ENCODE results near the gene DOCK2. TPM values are rescaled to one million over a fixed set of nuclear protein-coding genes. Genes with fewer than 3 reads are reported as not detected.

The DOCK2 gene
- total and polyA plus RNA-seq, 2 of the 8 experiments (the other 6 are each of a cell fraction or from before 2014, with no cell fraction given) = 3.9 to 5.7 TPM

DNA sequence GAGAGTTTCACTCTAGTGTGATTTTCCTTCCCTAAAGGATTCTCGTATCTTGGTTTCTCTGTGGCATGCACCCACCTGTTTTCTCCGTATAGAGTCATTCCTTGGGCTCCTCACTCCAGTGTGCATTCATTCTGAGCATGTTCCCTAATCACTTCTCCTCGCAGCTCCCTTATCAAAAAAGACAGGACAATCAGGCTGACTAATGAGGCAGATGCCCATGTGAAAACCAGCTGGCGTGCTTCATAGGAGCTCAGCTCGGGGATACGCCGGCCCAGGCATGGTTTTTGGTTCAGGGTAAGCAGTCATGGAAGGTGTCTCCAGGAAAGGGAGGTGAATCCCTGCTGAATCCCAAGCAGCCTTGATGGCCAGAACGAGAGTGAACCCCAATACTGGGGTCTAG is 384.4 kb downstream of the DOCK2 start:
- Histone ChIP-seq H2BK120ac (replicated peaks; ENCODE audit: low read depth, low read length) (no peak overlapping the region), H4K91ac (replicated peaks; ENCODE audit: insufficient read length, low read length) (no peak overlapping the region), H3K23me2 (ENCODE audit: low read depth, low read length) (no peaks in the 10 kb centered on the region), H4K20me1 (replicated peaks in 1 of 2; ENCODE audit: control insufficient read depth in 1 of 2, insufficient read depth in 2 of 2, low read length in 2 of 2) (no peaks in the 10 kb centered on the region), H3K23ac (ENCODE audit: insufficient read length) (no peak overlapping the region), H4K5ac (ENCODE audit: insufficient read length, low read depth, low read length) (no peak overlapping the region), H3K27me3 (replicated peaks in 1 of 4; ENCODE audit: control insufficient read depth in 3 of 4, extremely low read depth in 1 of 4, insufficient read depth in 3 of 4, low read length in 3 of 4) (no peaks in the 10 kb centered on the region; a peak in 1 of 7 replicates), H2BK12ac (ENCODE audit: low read depth, low read length) (no peak overlapping the region), H2BK15ac (ENCODE audit: low read length) (no peak overlapping the region), H3K79me2 (ENCODE audit: control insufficient read depth in 1 of 2, insufficient read depth in 2 of 2, low read length in 2 of 2) (no peaks in the 10 kb centered on the region), H3K27ac (ENCODE audit: low read depth, low read length) (no peak overlapping the region), H2BK20ac (ENCODE audit: low read length) (no peak overlapping the region), H3K4me3 (ENCODE audit: extremely low read depth in 1 of 4, insufficient read depth in 2 of 4, low read depth in 3 of 4, low read length in 4 of 4) (no peak overlapping the region), H3K9me3 (ENCODE audit: insufficient read depth in 2 of 2, low read depth in 1 of 2, low read length in 1 of 2) (no peaks in the 10 kb centered on the region), H2AFZ (ENCODE audit: low read length) (no peak overlapping the region), H2BK5ac (ENCODE audit: low read depth, low read length) (no peak overlapping the region), H3K79me1 (ENCODE audit: low read depth, low read length) (no peaks in the 10 kb centered on the region), H3K56ac (replicated peaks; ENCODE audit: insufficient read length, low read depth, low read length) (no peak overlapping the region), H3K4me2 (ENCODE audit: insufficient read depth in 1 of 2, low read depth in 2 of 2, low read length in 2 of 2) (no peak overlapping the region), H3K4me1 (replicated peaks in 1 of 4; ENCODE audit: control insufficient read depth in 3 of 4, insufficient read depth in 4 of 4, low read length in 3 of 4) (no peaks in the 10 kb centered on the region), H3K36me3 (ENCODE audit: control insufficient read depth in 2 of 4, insufficient read depth in 4 of 4, low read length in 3 of 4) (no peaks in the 10 kb centered on the region), H2AK5ac (ENCODE audit: low read depth, low read length) (no peak overlapping the region), H3K9ac (replicated peaks in 1 of 4; ENCODE audit: extremely low read depth in 1 of 4, low read depth in 3 of 4, low read length in 3 of 4) (no peak overlapping the region), H3K4ac (replicated peaks; ENCODE audit: insufficient read length, low read depth, low read length) (no peak overlapping the region), H3K18ac (ENCODE audit: extremely low read depth, low read length) (no peak overlapping the region), H4K8ac (ENCODE audit: extremely low read depth, insufficient read depth, low read length) (no peak overlapping the region), H3K14ac (ENCODE audit: insufficient read length) (no peak overlapping the region)
- ChIA-PET POLR2A (ENCODE audit: partially characterized antibody) (no interaction called here), CTCF (ENCODE audit: partially characterized antibody) (interaction anchor here (1.2 kb wide), 1 partner anchor 14 kb away, joined by 3 read pairs; no protein-coding TSS in a partner anchor)
- WGBS, 2 experiments (ENCODE audit: extremely low coverage in 1 of 2, insufficient coverage in 1 of 2, insufficient read length in 1 of 2, insufficient replicate concordance in 2 of 2, low coverage in 1 of 2, low lambda C conversion rate in 2 of 2, missing lambda C conversion rate in 1 of 2) = 93% methylated on average over 8 of the region's 8 CpGs; no CpG with 5 or more reads in 1 of the 2 experiments
- FAIRE-seq (no peak), DNase-seq (ENCODE audit: low read depth in 1 of 2, low spot score in 2 of 2) (no peak)
- TF ChIP-seq POU5F1 (IDR thresholded peaks at IDR 0.05; ENCODE audit: low read depth, low read length) = no peak
- no peak for TF ChIP-seq TCF12 (IDR thresholded peaks at IDR 0.05; ENCODE audit: low read depth, low read length)
- no peak for TF ChIP-seq YY1 (IDR thresholded peaks at IDR 0.05; ENCODE audit: low read depth, low read length)
- no peak for TF ChIP-seq SP4 (IDR thresholded peaks at IDR 0.05; ENCODE audit: low read length)
- no peak for TF ChIP-seq MAX (IDR thresholded peaks at IDR 0.05)
- no peak for TF ChIP-seq HDAC2 (IDR thresholded peaks at IDR 0.05; ENCODE audit: borderline replicate concordance in 1 of 2, low read depth in 2 of 2, low read length in 2 of 2)
- TF ChIP-seq SIX5 (IDR thresholded peaks at IDR 0.05; ENCODE audit: low read depth, low read length) = no peak
- TF ChIP-seq NANOG (IDR thresholded peaks at IDR 0.05; ENCODE audit: insufficient read depth, low read depth, low read length, poor library complexity, severe bottlenecking) = no peak
- TF ChIP-seq RAD21 (IDR thresholded peaks at IDR 0.05 in 1 of 2, conservative IDR thresholded peaks at IDR 0.05 in 1 of 2; ENCODE audit: low read depth in 2 of 2, low read length in 2 of 2) = no peak
- TF ChIP-seq, protein P1, sequence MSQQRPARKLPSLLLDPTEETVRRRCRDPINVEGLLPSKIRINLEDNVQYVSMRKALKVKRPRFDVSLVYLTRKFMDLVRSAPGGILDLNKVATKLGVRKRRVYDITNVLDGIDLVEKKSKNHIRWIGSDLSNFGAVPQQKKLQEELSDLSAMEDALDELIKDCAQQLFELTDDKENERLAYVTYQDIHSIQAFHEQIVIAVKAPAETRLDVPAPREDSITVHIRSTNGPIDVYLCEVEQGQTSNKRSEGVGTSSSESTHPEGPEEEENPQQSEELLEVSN (IDR thresholded peaks at IDR 0.05) = no peak
- TF ChIP-seq BACH1 (IDR thresholded peaks at IDR 0.05; ENCODE audit: low read length) = no peak
- no peak for TF ChIP-seq CTBP2 (IDR thresholded peaks at IDR 0.05; ENCODE audit: borderline replicate concordance, insufficient read depth, insufficient read length, low read length)
- TF ChIP-seq SRF (IDR thresholded peaks at IDR 0.05; ENCODE audit: low read depth, low read length) = no peak
- TF ChIP-seq SP1 (IDR thresholded peaks at IDR 0.05; ENCODE audit: low read depth, low read length) = no peak
